Kidney glomerular epithelial cell (primary cell): ENCODE measurements around the gene PIK3R2.

Experiments used
- DNase-seq: peaks from one replicate; lab custom pipeline; 2025; lab: John Stamatoyannopoulos, UW

Gene PIK3R2

DNA sequence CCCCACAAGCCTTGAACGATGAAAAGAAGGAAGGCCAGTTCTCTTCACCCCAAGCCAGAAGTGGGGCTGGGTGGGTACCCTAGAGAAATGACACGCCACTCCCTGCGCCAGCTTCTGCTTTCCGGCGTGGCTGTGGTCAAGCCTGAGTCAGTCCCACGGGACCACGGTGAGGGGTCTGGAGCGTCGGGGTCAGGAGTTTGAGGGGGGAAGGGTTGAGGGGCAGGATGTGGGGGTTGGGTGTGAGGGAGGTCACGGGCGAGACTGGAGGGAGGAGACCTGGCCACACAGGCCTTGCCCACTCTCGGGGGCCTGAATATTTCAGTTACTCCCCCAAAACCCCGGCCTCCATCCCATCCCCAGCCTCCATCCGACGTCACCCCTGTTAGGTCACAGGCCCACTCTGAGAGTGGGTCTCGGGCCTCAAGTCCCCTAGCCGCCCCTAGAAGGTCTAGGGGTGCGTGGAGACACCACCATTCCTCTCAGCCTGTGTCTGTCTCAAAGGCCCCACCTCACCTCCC is 20.1 kb downstream of the PIK3R2 start:
- no peak for DNase-seq

DNA sequence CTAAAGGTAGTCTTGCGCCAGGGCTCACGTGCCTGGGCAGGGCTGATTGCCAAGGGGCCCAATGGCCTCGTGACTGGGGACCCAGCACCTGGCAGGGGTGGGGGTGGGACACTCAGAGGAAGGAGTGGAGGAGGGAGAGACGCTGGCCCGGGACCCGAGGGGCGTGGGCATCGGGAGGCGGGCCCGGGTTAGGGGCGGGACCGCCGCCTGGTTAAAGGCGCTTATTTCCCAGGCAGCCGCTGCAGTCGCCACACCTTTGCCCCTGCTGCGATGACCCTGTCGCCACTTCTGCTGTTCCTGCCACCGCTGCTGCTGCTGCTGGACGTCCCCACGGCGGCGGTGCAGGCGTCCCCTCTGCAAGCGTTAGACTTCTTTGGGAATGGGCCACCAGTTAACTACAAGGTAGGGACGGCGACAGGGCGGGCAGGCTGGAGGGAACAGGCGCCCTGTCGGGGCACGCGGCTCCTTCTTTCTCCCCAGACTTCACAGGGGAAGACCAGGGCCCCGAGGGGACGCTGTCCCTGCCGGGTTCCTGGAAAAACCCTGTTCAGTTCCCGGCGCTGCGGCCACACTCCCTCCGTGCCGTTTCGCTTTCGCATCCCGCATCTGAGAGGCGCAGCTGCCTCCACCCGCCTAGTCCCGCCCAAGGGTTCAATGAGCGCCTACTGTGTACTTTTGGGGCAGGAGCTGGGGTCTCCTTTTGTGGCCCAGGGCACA is 20.8 kb downstream of the PIK3R2 start, which contains the start of gene IFI30:
IFI30 (plus strand) TSS at position 242 of the 717 bp plus-strand sequence; CDS start at position 271, 29 bp downstream.
- no peak for DNase-seq

DNA sequence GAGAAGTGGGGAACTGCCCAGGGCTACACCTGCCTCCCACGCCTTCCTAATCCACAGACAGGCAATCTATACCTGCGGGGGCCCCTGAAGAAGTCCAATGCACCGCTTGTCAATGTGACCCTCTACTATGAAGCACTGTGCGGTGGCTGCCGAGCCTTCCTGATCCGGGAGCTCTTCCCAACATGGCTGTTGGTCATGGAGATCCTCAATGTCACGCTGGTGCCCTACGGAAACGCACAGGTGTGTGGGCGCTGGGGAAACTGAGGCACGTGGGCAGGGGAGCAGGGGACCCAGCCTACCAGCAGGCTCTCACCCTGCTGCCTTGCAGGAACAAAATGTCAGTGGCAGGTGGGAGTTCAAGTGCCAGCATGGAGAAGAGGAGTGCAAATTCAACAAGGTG is 22.0 kb downstream of the PIK3R2 start:
- DNase-seq = no peak

DNA sequence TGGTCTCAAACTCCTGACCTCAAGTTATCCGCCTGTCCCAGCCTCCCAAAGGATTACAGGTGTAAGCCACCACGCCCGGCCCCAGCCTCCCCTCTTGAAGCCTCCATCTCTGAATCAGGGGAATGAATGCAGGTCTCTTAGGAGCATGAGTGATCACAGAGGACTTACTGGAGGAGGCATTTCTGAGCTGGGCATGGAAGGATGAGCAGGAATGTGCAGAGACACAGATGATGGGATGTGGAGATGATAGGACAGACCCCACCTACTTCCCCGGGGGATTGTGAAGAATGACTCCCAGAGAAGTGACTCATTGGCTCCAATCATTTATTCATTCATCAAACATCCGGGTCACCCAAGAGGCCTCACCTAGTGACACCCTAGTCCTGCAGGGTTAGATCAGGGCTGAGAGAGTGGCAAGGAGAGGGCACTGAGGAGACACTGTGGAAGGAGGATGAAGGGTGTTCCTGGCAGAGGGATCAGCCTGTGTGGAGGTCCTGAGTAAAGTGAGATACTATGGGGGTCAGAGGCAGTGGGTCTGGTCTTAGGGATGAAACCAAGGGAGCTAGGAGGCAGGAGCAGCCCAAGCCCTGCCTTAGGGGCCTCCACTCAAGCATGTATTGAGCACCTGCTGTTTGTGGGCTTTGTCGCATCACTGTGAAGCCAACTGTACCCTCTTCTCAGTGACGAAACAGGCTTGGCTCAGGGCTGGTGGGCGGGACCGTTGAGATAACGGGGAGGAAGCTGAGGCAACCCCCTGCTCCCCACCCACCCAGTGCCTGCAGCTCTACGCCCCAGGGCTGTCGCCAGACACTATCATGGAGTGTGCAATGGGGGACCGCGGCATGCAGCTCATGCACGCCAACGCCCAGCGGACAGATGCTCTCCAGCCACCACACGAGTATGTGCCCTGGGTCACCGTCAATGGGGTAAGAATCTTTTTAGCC is 23.7 kb downstream of the PIK3R2 start:
- DNase-seq = no peak

DNA sequence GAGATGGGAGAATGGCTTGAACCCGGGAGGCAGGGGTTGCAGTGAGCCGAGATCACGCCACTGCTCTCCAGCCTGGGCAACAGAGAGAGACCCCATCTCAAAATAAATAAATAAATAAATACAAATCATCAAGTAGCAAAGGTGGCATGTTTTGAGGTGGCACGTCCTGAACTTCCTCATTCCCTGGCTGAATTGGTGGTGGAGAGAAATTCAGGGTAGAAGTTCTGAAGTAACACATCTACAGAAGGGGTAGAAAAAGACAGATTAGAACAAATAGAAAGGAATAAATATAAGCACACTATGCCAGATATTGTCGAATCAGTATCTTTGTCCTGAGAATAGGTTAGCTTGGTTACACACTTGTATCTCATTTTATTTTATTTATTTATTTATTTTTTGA is 27.0 kb downstream of the PIK3R2 start:
- DNase-seq = no peak

DNA sequence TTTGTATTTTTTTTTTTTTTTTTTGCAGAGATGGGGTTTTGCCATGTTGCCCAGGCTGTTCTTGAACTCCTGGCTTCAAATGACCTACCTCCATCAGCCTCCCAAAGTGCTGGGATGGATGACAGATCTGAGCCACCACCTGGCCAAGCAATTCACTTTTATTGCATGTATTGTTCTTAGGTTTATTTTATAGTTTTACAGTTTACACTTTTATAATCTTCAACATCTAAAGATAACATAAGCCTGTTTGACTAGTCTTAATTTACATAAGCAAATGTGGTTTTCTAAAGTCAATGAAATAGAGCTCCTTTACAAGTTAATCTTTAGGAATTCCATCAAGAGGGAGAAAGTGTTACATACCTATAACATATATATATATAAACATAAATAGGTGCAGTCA is 30.6 kb downstream of the PIK3R2 start:
- no peak for DNase-seq

DNA sequence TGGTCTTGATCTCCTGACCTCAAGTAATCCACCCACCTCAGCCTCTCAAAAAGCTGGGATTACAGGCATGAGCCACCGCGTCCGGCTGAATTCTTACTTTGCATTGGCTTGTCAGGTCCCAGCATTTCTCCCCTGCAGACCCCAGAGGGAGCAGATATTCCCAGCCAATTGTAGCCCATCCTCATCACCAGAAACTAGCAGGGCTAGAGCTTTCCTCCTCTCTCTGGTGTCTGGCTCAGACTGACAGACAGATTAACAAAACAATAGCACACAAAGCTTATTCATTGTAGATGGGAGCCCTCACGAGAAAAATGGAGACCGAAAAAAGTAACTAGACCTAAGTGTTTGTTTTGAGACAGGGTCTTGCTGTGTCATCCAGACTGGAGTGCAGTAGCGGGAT is 32.6 kb downstream of the PIK3R2 start:
- no peak for DNase-seq

DNA sequence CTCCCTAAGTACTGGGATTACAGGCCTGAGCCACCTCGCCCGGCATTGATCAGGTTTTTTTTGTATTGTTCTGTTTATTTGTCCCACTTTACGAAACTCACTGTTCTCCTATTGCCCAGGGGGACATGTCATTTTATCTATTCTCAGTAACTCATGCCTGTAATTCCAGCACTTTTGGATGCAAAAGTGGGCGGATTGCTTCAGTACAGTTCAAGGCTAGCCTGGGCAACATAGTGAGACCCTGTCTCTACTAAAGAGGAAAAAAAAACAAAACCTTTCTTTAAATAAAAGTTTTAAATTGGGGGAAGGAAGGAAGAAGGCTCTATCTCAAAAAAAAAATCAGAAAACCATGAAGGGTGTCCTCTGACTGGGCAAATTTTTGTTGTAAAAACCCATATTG is 37.3 kb downstream of the PIK3R2 start:
- no peak for DNase-seq

DNA sequence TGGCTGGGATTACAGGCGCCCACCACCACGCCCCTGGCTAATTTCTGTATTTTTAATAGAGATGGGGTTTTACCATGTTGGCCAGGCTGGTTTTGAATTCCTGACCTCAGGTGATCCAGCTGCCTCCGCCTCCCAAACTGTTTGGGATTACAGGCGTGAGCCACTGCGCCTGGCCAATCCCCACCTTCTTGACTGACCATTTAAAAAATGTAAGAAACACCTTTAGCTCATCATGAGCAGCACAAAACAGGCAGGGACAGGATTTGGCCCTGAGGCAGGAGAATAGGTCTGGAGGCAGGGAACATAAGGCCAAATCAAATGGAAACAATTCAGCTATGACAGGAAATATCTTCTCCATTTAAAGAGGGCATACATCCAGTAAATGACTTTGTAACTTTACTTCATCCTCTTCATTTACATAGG is 38.7 kb downstream of the PIK3R2 start:
- no peak for DNase-seq

DNA sequence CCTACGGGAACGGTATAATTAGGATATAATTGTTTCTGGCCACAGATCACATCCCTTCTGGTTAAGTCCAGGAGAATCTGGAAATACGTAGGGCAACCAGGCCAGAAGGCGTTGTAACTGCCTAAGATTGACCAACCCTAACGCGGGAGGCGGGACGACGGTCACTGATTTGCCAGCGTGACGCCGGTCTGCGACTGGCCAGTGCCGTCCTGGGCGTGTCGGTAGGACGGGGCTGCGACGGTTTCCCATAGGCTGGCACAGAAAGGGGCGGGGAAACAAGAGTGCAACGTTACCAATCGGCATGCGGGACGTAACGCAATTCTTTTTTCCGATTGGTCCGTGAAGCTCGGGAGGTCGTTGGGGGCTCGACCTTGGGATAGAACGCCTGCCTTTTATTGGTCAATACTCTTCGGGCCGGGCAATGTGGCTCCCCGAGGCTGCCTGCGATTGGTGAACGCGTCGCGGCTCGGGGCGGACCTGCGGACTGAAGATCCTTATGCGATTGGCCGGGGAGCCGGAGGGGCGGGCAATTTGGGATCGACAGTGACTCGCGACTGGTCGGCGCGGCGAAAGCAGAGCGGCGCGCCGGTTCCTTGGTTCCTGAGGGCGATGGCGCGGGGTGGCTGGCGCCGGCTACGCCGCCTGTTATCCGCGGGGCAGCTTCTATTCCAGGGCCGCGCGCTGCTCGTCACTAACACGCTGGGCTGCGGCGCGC is 39.9 kb downstream of the PIK3R2 start, which contains the start of gene MPV17L2:
MPV17L2 (plus strand) TSS at position 546 of the 715 bp plus-strand sequence; CDS start at position 610, 64 bp downstream.
- peak; percentile 99 for DNase-seq

DNA sequence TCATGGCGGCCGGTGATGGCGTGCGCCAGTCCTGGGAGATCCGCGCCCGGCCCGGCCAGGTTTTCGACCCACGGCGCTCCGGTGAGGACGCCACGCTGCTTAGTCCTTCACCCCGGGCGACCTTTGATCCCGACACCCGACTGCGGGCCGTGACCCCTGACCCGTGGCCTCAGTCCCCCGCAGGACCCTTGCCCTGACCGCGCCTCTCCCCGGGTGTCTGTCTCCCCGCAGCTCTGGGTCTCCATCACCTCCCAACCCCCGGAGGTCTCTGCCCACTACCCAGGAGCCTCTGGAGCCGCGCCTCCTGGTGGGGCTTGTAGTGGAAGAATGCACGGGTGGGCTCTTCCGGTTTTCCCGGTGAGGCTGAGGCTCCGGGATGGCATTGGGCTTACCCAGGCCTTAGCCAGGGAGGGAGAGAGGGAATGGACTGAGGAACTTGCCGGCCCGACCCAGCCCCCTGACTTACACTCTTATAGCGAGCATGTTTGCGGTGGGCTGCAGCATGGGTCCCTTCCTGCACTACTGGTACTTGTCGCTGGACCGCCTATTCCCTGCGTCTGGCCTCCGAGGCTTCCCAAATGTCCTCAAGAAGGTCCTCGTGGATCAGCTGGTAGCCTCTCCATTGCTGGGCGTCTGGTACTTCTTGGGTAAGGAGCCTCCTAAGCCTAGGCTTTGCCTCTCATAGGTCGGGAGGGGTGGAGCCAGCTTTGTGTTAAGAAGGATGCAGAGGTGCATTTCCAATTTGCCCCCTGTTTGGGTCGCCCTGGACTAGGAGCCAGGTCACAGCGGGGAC is 40.6 kb downstream of the PIK3R2 start:
- DNase-seq = no peak

DNA sequence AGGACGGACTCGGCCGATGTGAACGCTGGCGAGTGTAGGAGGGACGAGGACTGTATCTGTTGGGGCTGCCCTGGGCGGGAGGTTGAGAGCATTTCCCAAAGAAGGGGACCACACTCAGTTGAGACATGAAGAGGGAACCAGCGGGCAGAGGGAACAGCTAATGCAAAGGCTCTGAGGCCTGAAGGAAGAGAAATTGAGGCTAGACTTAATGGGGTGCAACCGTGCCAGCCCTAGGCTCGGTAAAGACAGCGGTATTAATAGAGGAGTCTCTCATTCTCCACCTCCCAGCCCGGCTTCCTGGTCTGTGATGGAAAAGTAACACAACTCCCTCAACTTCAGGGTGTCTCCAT is 41.2 kb downstream of the PIK3R2 start:
- DNase-seq = no peak

DNA sequence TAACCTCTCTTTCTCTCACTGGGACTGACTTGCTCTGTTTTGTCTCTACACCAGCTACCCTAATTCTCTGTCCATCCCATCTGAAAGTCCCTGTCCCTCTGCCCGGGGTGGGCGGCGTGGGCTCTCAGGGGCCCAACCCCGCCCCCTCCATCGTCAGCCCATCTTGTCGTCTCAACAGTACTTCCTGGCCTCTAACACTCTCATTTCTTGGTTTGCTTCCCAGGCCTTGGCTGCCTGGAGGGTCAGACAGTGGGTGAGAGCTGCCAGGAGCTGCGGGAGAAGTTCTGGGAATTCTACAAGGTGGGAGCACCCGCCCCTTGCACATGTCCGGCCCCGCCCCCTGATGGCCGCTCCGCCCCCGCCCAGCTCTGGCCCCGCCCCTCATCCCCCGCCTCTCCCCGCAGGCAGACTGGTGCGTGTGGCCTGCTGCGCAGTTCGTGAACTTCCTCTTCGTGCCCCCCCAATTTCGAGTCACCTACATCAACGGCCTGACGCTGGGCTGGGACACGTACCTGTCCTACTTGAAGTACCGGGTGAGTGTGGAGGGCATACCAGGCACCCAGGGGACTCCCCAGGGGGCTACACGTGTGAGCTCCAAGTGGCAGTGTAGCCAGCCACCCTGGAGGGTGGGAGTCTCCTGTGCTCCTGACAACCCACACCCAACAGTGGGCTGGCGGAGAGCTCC is 41.7 kb downstream of the PIK3R2 start:
- DNase-seq = no peak

DNA sequence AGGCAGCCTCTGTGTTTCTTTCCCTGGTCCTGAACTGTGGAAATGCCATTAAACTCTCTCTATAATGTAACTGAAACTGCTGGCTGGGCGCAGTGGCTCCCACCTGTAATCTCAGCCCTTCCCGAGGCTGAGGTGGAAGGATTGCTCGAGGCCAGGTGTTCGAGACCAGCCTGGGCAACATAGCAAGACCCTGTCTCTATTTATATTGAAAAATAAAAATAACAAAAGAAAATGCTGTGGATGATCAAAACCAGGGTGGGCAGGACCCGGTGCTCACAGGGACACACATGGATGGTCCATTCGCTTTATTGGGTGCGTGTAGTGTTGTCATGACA is 43.5 kb downstream of the PIK3R2 start:
- no peak for DNase-seq

DNA sequence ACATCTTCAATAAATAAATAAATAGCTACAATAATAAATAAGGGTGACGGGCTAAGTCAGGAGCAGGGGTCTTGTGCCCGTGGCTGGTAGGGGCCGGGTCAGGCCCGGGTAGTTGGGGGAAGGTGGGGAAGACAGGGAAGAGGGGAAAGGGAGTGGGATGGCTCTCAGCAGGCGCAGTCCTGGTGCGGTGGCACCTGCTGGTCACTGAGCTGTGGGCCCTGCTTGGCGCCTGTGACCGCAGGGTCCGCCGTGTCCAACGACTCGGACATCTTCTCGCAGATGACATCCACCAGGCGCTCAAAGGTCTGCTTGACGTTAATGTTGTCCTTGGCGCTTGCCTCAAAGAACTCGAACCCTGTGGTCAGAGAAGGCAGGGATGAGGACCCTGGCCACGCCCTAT is 44.3 kb downstream of the PIK3R2 start:
- no peak for DNase-seq

DNA sequence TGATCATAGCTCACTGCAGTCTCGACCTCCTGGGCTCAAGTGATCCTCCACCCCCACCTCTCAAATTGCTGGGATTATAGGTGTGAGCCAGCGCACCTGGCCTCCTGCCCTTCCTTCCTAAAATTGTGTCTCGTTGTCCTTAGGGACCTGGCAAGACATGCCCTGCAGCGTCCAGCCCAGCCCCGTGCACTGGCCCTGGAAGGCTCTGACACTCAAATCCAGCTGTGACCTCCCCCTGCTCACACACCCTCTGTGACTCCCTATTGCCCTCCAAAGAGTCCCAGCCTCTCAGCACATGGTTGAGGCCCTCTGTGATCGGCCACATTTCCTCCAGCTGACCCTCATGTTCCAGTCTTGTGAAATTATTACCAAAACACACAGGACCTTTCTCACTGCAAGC is 45.0 kb downstream of the PIK3R2 start:
- DNase-seq = no peak

DNA sequence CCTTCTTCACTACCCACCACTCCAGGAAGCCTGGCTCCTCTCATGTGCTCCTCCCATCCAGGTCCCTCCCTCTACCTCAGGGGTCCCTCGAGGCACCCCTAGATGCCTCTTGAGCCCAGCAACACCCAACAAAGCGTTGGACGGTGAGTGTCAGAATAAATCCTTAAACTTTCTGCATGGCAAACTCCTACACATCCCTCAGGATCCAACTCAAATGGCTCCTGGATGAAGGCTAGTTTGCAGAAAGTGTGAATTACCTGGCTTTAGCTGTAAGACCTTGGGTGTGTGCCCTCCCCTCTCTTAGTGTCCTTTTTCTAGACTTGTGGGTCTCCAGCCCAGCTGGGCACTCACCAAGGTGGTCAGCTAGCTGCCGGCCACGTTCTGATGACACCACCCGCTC is 45.4 kb downstream of the PIK3R2 start:
- DNase-seq = no peak

DNA sequence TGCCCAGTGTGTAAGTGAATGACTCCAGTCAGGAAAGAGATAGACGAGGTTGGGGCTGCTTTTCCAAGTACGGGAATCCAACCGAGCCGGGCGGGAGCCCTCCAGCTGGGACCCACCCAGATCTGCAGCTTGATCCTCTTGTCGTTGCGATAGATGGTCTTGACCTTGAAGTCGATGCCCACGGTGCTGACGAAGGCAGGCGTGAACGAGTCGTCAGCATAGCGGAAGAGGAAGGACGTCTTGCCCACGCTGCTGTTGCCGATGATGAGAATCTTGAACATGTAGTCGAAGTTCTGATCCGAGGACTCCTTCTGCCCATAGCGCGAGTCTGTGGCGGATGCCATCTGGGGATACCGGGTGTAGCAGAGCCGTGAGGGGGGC is 49.4 kb downstream of the PIK3R2 start:
- no peak for DNase-seq

DNA sequence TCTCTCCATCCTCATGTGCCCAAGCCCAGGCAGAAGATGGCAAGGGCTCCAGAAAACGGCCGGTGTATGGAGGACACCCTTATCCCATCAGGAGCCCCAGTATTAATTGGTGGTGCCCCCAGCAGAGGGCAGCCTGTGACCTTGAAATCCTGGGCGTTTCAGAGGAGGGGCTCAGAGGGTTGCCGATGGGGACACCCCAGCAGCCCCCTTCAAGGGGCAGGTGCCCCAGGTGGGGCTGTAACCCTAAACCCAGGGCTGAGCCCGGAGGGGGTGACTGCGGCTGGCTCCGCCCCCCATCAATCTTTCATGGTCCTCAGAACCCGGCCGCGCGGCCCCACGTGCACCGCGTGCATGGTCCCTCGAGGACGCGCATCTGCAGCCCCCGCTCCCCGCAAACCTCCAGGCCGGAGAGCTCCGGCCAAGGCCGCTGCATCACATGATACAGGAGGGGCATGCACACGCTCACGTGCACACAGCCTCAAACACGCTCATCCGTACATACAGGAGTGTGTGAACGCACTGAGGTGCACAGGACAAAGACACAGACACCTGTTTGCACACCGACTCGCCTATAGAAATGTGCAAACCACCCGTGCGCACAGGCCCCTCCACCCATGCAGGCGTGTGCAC is 49.9 kb downstream of the PIK3R2 start:
- DNase-seq = no peak

DNA sequence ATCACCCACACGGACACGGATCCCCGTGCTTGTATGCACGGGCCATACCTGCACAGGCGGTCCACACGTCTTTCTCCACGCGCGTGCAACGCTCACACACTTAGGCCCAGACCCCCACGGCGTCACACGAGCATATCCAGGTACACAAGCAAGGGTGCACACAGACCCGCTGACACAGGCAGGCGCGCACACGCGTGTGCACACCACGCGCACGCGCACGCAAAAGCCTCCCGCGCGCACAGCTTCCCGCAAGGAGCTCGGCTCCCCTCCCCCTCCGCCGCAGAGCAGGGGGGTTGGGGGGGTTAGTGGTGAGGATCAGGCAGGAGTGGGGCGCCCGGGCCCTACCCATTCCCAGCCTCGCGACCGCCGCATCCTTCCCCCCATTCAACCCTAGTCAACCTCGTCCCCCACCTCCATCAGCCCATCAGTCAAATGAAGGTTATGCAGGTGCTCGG is 50.5 kb downstream of the PIK3R2 start:
- no peak for DNase-seq
